Bronchial epithelial cell (primary cell): ENCODE measurements around the gene NET1. TPM values are rescaled to one million over a fixed set of nuclear protein-coding genes. Genes with fewer than 3 reads are reported as not detected.

Source experiments
- DNase-seq: peaks from one replicate; pipeline ENCODE4 v3.0.0-alpha.2; 2010; ENCODE audit warnings: low read depth
- FAIRE-seq: peaks from 2 replicates; lab custom pipeline; 2011; peaks lifted over from hg19 to GRCh38; lab: Jason Lieb, UNC
- H3K27me3 ChIP-seq: 2 replicates; pipeline ENCODE4 v1.5.1; 2011; ENCODE audit warnings: low read length; ENCODE audit not compliant: control insufficient read depth, insufficient read depth
- H3K36me3 ChIP-seq: 2 replicates; pipeline ENCODE4 v1.5.1; 2011; ENCODE audit warnings: low read length; ENCODE audit not compliant: control insufficient read depth, insufficient read depth
- H3K4me3 ChIP-seq: 2 replicates; pipeline ENCODE4 v1.5.1; 2011; ENCODE audit warnings: mild to moderate bottlenecking, low read depth, low read length, control low read depth
- CTCF ChIP-seq: IDR thresholded peaks from 2 replicates; pipeline ENCODE4 v1.5.1; 2011; ENCODE audit warnings: mild to moderate bottlenecking, moderate library complexity, low read length, control low read depth, inconsistent platforms; ENCODE audit not compliant: insufficient read depth, severe bottlenecking
- total RNA-seq: library from RNA; depleted of rRNA; stranded (reverse); fragments of >200 nt; gene quantifications from 2 replicates; pipeline ENCODE4 v1.2.1, GENCODE V29; 2014

NET1 gene
- total RNA-seq, 1 donor from 2014 or later: 118 TPM

- no peak for TF ChIP-seq CTCF
- FAIRE-seq (no peak), DNase-seq (no peak)
- H3K27me3 ChIP-seq: no peaks in the 10 kb centered on the region
- no peak overlapping the region for H3K4me3 ChIP-seq
- H3K36me3 ChIP-seq: no peaks in the 10 kb centered on the region
Observed at GRCh38 chr10:5418584-5418983, 6.2 kb downstream of the NET1 start.

DNA sequence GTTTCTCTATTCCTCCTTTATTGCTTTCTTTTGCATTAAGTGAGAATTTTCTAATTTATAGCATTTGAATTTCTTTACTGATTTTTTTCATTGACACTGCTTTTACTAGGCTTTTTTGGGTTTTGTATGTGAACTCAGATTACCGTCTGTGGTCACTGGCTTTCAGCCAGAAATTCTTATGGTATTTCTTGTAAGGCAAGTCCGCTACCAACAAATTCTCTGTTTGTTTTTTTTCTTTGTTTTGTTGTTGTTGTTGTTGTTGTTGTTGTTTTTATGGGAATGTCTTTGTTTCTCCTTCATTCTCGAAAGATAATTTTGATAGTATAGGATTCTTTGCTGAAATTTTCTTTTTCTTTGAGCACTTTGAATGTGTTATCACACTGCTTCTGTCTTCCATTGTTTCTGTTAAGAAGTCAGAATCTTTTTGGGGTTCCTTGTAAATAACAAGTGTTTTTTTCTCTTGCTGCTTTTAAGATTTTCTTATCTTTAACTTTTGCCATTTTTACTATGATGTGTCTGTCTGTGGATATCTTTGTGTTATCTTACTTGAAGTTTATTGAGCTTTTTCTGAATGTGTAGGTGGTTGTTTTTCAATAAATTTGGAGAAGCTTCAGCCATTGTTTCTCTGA is 7.2 kb downstream of the NET1 start:
- Histone ChIP-seq H3K4me3 (no peak overlapping the region), H3K36me3 (no peaks in the 10 kb centered on the region), H3K27me3 (no peaks in the 10 kb centered on the region)
- TF ChIP-seq CTCF: no peak
- FAIRE-seq (no peak), DNase-seq (peak; percentile 15)

DNA sequence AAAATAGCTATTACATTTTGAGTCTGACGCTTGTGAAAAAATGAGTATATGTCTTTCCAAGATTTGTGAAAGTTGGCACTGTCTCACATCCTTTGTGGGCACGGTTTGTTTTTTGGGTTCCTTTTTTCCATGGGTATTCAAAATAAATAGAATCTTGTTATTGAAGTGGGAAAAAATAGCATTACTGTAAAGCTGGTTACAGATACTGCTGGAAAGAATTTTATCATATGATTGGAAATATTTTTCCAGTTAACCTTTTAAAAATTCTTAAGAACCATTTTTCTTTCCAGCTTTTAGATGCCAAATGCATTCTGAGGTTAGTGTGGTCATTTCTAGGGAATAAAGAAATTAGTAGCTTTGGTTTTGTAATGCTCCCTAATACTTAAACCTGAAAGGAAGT is 11.4 kb downstream of the NET1 start:
- no peaks in the 10 kb centered on the region for H3K27me3 ChIP-seq
- no peaks in the 10 kb centered on the region for H3K36me3 ChIP-seq
- no peak overlapping the region for H3K4me3 ChIP-seq
- no peak for TF ChIP-seq CTCF
- no peak for DNase-seq
- no peak for FAIRE-seq

- Histone ChIP-seq H3K4me3 (no peak overlapping the region), H3K27me3 (no peaks in the 10 kb centered on the region), H3K36me3 (peaks cover 1% of the 10 kb centered on the region)
- TF ChIP-seq CTCF: no peak
- no peak for FAIRE-seq
- no peak for DNase-seq
Observed at GRCh38 chr10:5424751-5425150, 12.4 kb downstream of the NET1 start.

DNA sequence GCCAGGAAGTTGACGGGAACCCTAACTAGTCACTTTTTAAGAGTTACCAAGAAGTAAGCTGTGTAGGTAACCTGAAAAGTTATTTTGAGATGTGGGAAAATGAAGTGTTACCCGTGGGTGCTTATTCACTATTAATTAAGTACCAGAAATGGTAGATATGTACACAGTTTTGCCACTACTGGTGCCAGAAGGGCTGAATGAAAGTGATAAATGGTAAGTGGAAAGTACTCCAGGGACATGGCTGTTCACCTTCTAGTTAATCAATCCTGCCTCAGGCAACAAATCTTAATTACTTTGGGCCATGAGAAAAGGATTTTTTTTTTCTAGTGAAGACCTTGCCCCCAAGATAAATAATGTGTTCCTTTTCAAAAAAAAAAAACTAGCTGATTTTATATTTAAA is 15.8 kb downstream of the NET1 start:
- Histone ChIP-seq H3K36me3 (peaks cover 1% of the 10 kb centered on the region), H3K4me3 (no peak overlapping the region), H3K27me3 (no peaks in the 10 kb centered on the region)
- FAIRE-seq: no peak
- no peak for TF ChIP-seq CTCF
- no peak for DNase-seq

GRCh38 chr10:5433182-5433581 is 20.8 kb downstream of the NET1 start:
- H3K4me3 ChIP-seq: no peak overlapping the region
- DNase-seq (no peak), FAIRE-seq (no peak)
- no peaks in the 10 kb centered on the region for H3K27me3 ChIP-seq
- TF ChIP-seq CTCF: no peak
- peaks cover 1% of the 10 kb centered on the region for H3K36me3 ChIP-seq
